A673 (cell line): ENCODE data around the gene FLRT1. TPM values are rescaled to one million over a fixed set of nuclear protein-coding genes. Genes with fewer than 3 reads are reported as not detected.

Source experiments
- BruUV-seq: library from RNA; stranded (reverse); fragments of 400-500 nt; replicated peaks from 2 replicates; lab custom pipeline; 2021; lab: Mats Ljungman, UMichigan
- CTCF ChIA-PET: fragments of 300-600 bp; sonication (Branson Sonifier 250); formaldehyde crosslinking; loops from one replicate; lab custom pipeline; 2022; ENCODE audit warnings: antibody characterized with exemption; lab: Charles Lee
- POLR2A ChIA-PET: fragments of 300-600 bp; sonication (Branson Sonifier 250); formaldehyde crosslinking; loops from one replicate; lab custom pipeline; 2022; ENCODE audit warnings: antibody characterized with exemption; ENCODE audit not compliant: low non-redundant PET; lab: Charles Lee
- DNase-seq: peaks from one replicate; pipeline ENCODE4 v3.0.0-alpha.2; 2015; ENCODE audit warnings: low spot score
- H3K27ac ChIP-seq: fragments of 200-600 bp; sonication (generic); 2 replicates; pipeline ENCODE4 v1.5.1; 2016; ENCODE audit warnings: mixed run types, low read depth, mild to moderate bottlenecking, mixed read lengths, antibody characterized with exemption, low read length; ENCODE audit not compliant: poor library complexity, severe bottlenecking
- H3K27me3 ChIP-seq: fragments of 200-600 bp; sonication (generic); replicated peaks from 2 replicates; pipeline ENCODE4 v1.6.1; 2017; ENCODE audit warnings: mixed run types, low read depth, mild to moderate bottlenecking, mixed read lengths, antibody characterized with exemption, low read length; ENCODE audit not compliant: insufficient read depth, poor library complexity
- H3K36me3 ChIP-seq: fragments of 200-600 bp; sonication (generic); 2 replicates; pipeline ENCODE4 v1.6.1; 2016; ENCODE audit warnings: mixed run types, mild to moderate bottlenecking, mixed read lengths, antibody characterized with exemption, low read length; ENCODE audit not compliant: insufficient read depth, poor library complexity, severe bottlenecking
- H3K4me1 ChIP-seq: fragments of 200-600 bp; sonication (generic); 2 replicates; pipeline ENCODE4 v1.6.1; 2017; ENCODE audit warnings: mixed run types, mild to moderate bottlenecking, mixed read lengths, antibody characterized with exemption, low read length; ENCODE audit not compliant: insufficient read depth, poor library complexity, severe bottlenecking
- H3K4me3 ChIP-seq: fragments of 200-600 bp; sonication (generic); 2 replicates; pipeline ENCODE4 v1.5.1; 2016; ENCODE audit warnings: low read depth, mixed run types, mild to moderate bottlenecking, mixed read lengths, low read length; ENCODE audit not compliant: poor library complexity, severe bottlenecking
- H3K9me3 ChIP-seq: fragments of 200-600 bp; sonication (generic); 2 replicates; pipeline ENCODE4 v1.6.1; 2016; ENCODE audit warnings: mixed run types, low read depth, mild to moderate bottlenecking, mixed read lengths, antibody characterized with exemption, low read length; ENCODE audit not compliant: poor library complexity, severe bottlenecking
- EZH2 ChIP-seq: fragments of 200-600 bp; sonication (generic); IDR thresholded peaks from 2 replicates; pipeline ENCODE4 v1.6.1; 2017; ENCODE audit warnings: borderline replicate concordance, low read depth, mild to moderate bottlenecking, mixed read lengths, antibody characterized with exemption, low read length; ENCODE audit not compliant: poor library complexity, severe bottlenecking
- intact Hi-C: fragments of 100-400 bp; cut with micrococcal nuclease; formaldehyde crosslinking; loops from one replicate; pipeline ENCODE4 v1.10.0; 2022; ENCODE audit not compliant: unreplicated experiment
- total RNA-seq: library from RNA; stranded (reverse); gene quantifications from 2 replicates; pipeline ENCODE4 v1.2.3, GENCODE V29; 2021
- TF ChIP-seq, protein P1 (sequence below): fragments of 300-800, 200-600 bp; sonication (generic); conservative IDR thresholded peaks from 2 replicates; pipeline ENCODE4 v1.5.1; 2017; ENCODE audit warnings: low read depth, mild to moderate bottlenecking, antibody characterized with exemption, low read length, moderate library complexity, mixed read lengths

Gene FLRT1
- total RNA-seq, 1 experiment from 2014 or later: 0.45 TPM

DNA sequence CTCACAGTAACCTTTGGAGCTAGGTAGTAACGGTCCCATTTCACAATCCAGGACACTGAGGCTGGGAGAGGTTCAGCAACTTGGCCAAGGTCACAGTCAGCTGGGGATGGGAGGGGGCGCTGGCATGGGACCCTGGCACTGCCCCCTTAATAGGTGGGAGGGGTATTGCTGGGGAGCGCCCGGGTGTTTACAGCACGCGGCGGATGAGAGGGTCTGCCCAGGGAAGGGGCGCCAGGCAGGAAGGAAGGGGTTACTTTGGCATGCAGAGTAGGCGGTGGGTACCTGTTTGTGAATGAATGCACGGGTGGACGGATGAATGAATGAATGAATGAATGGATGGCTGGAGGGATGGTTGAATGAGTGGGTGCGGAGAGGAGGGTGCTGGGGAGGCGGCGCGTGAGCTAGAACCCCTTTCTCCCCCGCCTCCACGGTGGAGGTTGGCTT lies 628 bp upstream of the FLRT1 start:
- Histone ChIP-seq H3K9me3 (no peaks in the 10 kb centered on the region), H3K27me3 (peaks cover 14% of the 10 kb centered on the region), H3K36me3 (no peaks in the 10 kb centered on the region), H3K27ac (no peak overlapping the region), H3K4me3 (peak overlapping the region; percentile 60), H3K4me1 (peaks cover 17% of the 10 kb centered on the region)
- DNase-seq: no peak
- ChIA-PET CTCF (no interaction called here), POLR2A (no interaction called here)
- no peak for TF ChIP-seq EZH2
- TF ChIP-seq, protein P1, sequence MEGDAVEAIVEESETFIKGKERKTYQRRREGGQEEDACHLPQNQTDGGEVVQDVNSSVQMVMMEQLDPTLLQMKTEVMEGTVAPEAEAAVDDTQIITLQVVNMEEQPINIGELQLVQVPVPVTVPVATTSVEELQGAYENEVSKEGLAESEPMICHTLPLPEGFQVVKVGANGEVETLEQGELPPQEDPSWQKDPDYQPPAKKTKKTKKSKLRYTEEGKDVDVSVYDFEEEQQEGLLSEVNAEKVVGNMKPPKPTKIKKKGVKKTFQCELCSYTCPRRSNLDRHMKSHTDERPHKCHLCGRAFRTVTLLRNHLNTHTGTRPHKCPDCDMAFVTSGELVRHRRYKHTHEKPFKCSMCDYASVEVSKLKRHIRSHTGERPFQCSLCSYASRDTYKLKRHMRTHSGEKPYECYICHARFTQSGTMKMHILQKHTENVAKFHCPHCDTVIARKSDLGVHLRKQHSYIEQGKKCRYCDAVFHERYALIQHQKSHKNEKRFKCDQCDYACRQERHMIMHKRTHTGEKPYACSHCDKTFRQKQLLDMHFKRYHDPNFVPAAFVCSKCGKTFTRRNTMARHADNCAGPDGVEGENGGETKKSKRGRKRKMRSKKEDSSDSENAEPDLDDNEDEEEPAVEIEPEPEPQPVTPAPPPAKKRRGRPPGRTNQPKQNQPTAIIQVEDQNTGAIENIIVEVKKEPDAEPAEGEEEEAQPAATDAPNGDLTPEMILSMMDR: no peak
- no TSS peak for BruUV-seq
- intact Hi-C loops: no loop called here

DNA sequence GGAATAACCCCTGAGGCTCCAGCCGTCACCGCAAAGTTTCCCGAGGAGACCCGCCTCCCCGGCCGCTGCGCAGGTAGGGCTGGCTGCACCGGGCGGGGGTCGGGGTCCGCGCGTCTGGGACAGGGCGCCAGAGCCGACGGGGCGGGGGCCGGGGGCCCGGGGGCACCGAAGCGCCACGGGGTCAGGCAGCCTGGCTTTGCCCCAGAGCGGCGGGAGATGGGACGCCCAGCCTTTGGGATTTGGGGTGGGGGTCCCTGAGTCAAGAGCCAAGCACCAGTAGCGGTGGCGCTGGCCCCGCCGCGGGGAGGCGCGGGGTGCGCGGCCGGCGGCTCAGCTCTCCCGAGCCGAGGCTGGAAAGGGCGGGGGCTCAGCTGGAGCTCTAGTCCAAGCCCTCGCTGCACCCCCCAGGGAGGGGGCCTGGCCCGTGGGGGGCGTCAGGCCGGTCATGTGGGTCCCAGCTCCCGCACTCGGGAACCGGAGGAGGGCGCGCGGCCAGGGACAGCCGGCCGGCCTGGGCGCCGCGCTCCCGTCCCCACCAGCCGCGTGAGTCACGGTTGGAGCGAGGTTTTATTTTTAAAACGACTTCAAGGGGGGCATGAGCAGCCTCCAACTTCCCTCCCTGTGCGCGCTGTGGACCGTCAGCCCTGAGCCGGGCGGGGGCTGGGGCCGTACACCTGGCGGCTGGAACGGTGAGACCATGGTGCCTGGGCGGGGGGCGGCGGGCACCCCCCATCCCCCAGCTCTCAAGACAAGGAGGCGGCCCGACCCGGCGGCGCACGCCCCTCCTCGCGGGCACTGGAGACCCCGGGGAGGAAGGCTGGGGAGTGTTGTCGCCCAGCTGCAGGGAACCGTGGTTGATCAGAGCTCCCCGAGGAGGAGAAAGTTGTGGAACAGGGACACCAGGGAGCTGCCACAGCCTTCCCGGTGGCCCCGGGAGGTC lies 626 bp downstream of the FLRT1 start:
- Histone ChIP-seq H3K27me3 (peaks cover 14% of the 10 kb centered on the region), H3K36me3 (no peaks in the 10 kb centered on the region), H3K27ac (peak overlapping the region; percentile 47), H3K9me3 (no peaks in the 10 kb centered on the region), H3K4me3 (peak overlapping the region; percentile 60), H3K4me1 (peaks cover 24% of the 10 kb centered on the region)
- intact Hi-C loops: no loop called here
- BruUV-seq: no TSS peak
- CTCF ChIA-PET: interaction anchor here (0.5 to 0.6 kb wide), 2 partner anchors 25 to 155 kb away, joined by 3 to 10 read pairs; no protein-coding TSS in a partner anchor
- DNase-seq: peak; percentile 67
- TF ChIP-seq EZH2: no peak
- TF ChIP-seq, protein P1: no peak
- POLR2A ChIA-PET: interaction anchor here (0.7 kb wide), 1 partner anchor 973 kb away, joined by 4 read pairs; no protein-coding TSS in a partner anchor

DNA sequence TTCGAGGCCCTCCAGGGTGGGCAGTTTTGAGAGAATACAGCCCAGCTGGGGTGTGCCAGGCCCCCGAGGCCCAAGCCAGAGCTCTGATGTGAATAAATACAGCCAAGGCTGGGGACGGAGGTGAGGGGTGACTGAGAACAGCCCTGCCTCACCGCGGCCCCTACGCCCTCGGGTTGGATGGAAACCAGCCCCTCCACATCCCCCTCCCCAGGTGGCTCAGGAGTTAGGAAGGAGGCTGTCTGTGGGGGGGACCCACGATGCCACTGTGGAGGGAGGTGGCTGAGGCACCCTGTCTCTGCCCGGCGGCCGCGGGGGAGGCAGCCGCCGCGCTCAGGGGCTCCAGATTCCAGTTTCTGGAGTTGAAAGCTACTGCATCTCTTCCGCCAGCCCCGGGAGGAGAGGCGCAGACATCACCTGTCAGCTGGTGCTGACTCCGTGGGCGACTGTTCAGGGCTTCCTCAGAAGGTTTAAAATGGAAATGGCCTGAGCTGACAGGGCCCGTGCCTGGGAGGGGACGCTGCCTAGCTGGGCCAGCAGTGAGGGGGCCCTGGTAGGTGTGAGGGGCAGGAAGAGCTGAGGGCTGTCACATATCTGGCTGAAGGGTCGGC lies 1.4 kb downstream of the FLRT1 start:
- no peak for DNase-seq
- no peaks in the 10 kb centered on the region for H3K36me3 ChIP-seq
- H3K27ac ChIP-seq: no peak overlapping the region
- H3K4me1 ChIP-seq: peaks cover 25% of the 10 kb centered on the region
- peak overlapping the region; percentile 60 for H3K4me3 ChIP-seq
- TF ChIP-seq EZH2: no peak
- TF ChIP-seq, protein P1: no peak
- no TSS peak for BruUV-seq
- peaks cover 14% of the 10 kb centered on the region for H3K27me3 ChIP-seq
- intact Hi-C loops: no loop called here
- ChIA-PET CTCF (interaction anchor here (0.6 kb wide), 1 partner anchor 154 kb away, joined by 3 read pairs; no protein-coding TSS in a partner anchor), POLR2A (interaction anchor here (0.7 kb wide), 1 partner anchor 974 kb away, joined by 4 read pairs; no protein-coding TSS in a partner anchor)
- H3K9me3 ChIP-seq: no peaks in the 10 kb centered on the region
